Kidney capillary endothelial cell (primary cell): ENCODE measurements around the gene BCO2.
"Not testable (repeated sequence)": the region's sequence is repeated elsewhere in the genome, so short reads cannot be mapped to it uniquely, and the experiment has no call there.

Experiments used
- DNase-seq: peaks from one replicate; pipeline ENCODE4 v3.0.0-alpha.2; 2018; ENCODE audit warnings: low spot score

BCO2 gene

DNA sequence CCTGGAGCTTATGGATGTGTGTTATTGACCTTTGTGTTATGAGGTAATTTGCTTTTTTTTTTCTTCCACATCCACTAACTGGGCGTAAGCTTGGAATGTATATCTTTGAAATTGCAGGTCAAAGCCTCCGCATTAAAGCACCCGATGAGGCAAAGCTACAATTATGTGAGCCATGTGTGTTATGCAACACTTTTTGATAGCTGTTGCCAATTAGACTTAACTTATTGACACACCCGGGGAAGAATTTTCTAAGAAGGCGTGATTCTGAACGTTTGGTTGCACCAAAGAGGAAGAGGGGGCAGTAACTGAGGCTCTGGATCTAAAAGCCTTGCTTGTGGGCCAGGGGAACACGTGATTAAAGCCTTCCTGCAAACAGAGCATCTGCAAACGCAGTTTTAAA is 8.8 kb upstream of the BCO2 start:
- DNase-seq: no peak

GRCh38 chr11:112167145-112167544 is 8.2 kb upstream of the BCO2 start, which contains the start of gene TEX12:
Gene TEX12 (plus strand): TSS chr11:112167372. CDS start chr11:112169269, 1,897 bp downstream.
- DNase-seq: no peak

GRCh38 chr11:112172362-112172994 is 2.8 kb upstream of the BCO2 start:
- no peak for DNase-seq

DNA sequence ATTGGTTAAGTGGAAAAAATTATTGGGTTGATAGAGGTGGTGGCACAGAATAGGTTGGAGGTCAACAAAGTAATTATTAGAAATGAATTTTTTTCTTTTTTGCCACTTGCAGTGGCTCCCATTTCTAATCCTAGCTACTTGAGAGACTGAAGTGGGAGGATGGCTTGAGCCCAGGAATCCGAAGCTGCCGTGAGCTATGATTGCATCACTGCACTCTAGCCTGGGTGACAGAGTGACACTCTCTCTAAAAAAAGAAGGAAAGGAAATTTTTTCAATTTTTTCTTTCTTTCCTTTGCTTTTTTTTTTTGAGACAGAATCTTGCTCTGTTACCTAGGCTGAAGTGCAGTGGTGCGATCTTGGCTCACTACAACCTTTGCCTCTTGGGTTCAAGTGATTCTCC is 2.2 kb upstream of the BCO2 start:
- no peak for DNase-seq

GRCh38 chr11:112175599-112175952 is 264 bp downstream of the BCO2 start:
- DNase-seq: no peak

DNA sequence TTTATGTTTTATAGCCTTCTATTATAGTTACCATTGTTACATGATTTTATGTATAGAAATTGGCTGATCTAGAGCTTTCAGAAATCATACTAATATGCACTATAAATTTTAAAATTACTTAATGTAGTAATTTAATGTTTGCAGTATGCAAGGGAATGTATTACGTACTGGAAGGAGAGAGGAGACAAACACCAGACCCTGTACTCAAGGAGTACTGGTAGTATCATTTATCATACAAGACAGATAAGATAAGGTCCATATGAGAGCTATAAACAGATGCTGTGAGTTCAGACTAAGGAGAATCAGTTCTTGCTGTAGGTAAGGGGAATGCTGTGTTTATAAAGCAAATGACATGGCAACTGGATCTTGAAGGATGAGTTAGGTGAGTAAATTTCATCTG is 765 bp downstream of the BCO2 start:
- no peak for DNase-seq

GRCh38 chr11:112177589-112177988 is 2.3 kb downstream of the BCO2 start:
- DNase-seq: no peak

GRCh38 chr11:112178428-112178827 is 3.1 kb downstream of the BCO2 start:
- DNase-seq: no peak

DNA sequence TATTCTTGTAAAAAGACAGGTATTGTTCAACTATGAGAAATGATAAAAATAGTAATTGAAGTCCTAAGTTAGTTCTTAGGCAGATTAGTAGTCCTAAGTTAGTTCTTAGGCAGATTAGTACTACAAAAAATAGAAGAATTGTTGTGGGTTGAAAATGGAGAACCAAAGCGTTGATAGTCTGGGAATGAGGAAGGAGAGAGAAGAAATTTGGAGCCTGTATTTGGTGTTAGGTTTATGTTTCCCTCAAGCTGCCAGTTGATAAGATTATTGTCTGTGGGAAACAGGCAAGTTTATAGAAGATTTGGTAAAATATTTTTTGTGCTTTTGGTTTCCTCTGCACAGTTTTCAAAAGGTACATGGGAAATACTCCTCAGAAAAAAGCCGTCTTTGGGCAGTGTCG is 3.6 kb downstream of the BCO2 start:
- DNase-seq: no peak

DNA sequence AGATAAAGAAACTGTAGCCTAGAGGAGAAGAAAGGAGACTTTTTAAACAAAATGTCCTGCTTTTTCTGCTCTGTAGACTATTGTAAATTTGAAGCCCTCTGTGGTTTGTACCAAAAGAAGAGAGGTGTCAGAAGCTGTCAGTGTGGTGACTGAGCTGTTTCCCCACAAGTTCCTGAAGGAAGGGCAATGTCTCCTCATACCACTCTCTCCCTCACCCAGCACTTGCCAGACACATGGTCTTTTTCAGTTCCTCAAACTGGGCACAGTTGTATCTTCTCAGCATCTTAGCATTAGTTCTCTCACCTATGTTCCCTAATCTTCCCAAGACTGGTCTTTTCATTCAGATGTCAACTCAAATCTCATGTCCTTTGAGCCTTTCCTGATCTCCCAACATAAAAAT is 4.3 kb downstream of the BCO2 start:
- no peak for DNase-seq

DNA sequence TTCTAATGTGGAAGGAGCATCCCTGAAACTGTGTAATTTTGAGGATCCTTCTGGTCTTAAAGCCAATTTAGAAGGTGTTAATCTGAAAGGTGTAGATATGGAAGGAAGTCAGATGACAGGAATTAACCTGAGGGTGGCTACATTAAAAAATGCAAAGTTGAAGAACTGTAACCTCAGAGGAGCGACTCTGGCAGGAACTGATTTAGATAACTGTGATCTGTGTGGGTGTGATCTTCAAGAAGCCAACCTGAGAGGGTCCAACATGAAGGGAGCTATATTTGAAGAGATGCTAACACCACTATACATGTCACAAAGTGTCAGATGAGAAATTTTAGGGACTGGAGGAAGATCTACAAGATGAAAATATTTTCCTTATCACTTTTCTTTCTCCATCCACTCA is 7.6 kb downstream of the BCO2 start:
- no peak for DNase-seq

GRCh38 chr11:112185883-112186282 is 10.6 kb downstream of the BCO2 start:
- DNase-seq: no peak

DNA sequence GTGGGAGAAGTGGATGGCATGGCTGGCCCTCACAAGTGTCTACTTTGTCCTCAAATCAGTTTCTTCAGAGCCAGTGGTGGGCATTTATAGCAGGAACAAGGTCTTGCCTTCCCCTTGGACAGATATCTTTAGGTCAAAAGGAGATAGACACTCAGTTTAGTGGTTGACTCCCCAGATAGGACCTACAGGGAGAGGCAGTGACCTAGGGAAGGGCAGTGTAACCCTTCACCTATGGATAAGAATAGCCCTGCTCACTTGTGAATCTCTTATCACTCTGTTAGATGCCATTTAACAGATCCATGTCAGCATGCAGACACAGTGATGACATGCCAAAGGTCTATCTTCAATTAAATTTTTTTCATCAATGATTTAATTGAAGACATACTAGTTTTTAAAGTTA is 11.0 kb downstream of the BCO2 start:
- no peak for DNase-seq

DNA sequence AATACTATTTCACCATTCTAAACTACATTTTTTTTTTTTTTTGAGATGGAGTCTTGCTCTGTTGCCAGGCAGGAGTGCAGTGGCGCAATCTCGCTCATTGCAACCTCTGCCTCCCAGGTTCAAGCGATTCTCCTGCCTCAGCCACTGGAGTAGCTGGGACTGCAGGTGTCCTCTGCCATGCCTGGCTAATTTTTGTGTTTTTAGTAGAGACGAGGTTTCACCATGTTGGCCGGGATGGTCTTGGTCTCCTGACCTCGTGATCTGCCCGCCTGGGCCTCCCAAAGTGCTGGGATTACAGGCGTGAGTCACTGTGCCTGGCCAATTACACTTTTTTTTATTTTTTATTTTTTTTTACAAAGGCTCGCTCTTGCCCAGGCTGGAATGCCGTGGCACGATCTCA is 19.8 kb downstream of the BCO2 start:
- DNase-seq: not testable (repeated sequence)

GRCh38 chr11:112195951-112196351 is 20.6 kb downstream of the BCO2 start:
- no peak for DNase-seq

GRCh38 chr11:112196519-112197087 is 21.3 kb downstream of the BCO2 start:
- no peak for DNase-seq

DNA sequence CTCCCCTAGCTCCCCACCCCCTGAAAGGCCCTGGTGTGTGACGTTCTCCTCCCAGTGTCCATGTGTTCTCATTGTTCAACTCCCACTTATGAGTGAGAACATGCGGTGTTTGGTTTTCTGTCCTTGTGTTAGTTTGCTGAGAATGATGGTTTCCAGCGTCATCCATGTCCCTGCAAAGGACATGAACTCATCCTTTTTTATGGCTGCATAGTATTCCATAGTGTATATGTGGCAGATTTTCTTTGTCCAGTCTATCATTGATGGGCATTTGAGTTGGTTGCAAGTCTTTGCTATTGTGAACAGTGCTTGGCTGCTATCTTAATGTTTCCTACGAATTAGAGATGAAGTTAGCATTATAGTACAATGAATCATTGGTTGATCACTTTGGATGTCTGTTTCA is 23.8 kb downstream of the BCO2 start:
- DNase-seq: not testable (repeated sequence)

DNA sequence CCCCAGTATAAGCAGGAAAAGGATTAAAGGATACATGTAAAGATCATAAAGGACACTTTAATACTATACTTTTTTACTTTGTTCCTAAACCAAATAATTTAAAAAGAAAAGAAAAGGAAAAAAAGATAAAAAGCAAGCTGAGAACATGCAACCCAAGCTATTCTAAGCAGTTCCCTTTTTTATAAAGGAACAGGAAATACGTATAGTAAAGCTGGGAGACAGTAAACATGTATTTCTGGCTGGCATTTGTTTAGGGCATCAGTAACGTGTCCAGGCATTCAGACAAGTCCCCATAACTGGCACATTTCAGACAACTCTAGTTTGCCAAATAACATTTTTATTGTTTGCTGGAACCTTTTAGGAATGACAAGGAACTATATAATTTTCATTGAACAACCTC is 24.9 kb downstream of the BCO2 start:
- DNase-seq: no peak

DNA sequence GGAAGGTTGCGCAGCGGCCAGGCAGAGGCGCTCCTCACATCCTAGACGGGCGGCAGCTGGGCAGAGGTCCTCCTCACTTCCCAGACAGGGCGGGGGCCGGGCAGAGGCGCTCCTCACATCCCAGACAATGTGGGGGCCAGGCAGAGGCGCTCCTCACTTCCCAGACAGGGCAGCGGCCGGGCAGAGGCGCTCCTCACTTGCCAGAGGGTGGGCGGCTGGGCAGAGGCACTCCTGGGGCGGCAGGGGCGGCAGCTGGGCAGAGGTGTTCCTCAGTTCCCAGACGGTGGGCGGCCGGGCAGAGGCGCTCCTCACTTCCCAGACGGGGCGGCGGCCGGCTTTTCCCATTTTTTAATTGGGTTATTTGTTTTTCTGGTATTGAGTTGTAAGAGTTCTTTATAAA is 30.8 kb downstream of the BCO2 start:
- no peak for DNase-seq

- no peak for DNase-seq
These were observed 35.6 kb downstream of the BCO2 start for GRCh38 chr11:112210890-112211289.

- no peak for DNase-seq
These were observed 36.2 kb downstream of the BCO2 start for GRCh38 chr11:112211536-112211935.

DNA sequence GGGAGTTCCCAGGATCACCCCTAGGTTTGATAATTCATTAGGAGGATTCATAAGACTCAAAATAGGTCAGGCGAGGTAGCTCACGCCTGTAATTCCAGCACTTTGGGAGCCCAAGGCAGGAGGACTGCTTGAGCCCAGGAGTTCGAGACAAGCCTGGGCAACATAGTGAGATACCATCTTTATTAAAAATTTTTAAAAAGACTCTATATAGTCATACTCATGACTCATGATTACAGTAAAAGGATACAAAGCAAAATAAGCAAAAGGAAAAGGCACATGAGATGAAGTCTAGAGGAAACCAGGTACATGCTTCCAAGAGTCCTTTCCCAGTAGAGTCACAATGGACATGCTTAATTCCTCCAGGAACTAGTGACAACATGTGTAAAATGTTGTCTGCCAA is 37.0 kb downstream of the BCO2 start:
- no peak for DNase-seq

DNA sequence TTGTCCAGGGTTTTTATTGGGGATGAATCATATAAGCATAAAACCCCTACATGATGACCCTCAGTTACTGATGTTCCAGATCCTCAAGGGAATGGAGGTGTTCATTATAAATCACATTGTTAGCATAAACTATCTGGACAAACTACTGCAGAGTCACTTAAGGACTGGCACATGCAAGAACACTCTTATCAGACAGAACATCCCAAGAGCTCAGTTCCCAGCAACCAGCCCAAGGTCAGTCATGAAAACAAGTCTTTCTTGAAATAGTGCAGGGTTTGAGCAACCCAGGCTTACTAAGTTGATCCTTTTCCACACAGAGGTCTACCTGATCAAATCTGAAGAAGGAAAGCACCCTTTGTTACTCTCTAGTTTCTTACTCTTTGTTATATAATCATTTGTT is 37.4 kb downstream of the BCO2 start:
- DNase-seq: no peak

- DNase-seq: no peak
These were observed 38.4 kb downstream of the BCO2 start for GRCh38 chr11:112213753-112214152.
